ENCODE data around the gene LEF1. TPM values are rescaled to one million over a fixed set of nuclear protein-coding genes. Genes with fewer than 3 reads are reported as not detected.

LEF1 gene
- total RNA-seq, 1 donor from 2014 or later = 1.7 TPM

- no peak overlapping the region for H3K4me3 Mint-ChIP-seq (ENCODE audit: unreplicated experiment)
- no peak for DNase-seq (ENCODE audit: extremely low spot score, unreplicated experiment)
- no peaks in the 10 kb centered on the region for H3K9me3 Mint-ChIP-seq (ENCODE audit: unreplicated experiment)
- H3K27ac Mint-ChIP-seq (ENCODE audit: unreplicated experiment) = no peak overlapping the region
- TF ChIP-seq, protein P1, sequence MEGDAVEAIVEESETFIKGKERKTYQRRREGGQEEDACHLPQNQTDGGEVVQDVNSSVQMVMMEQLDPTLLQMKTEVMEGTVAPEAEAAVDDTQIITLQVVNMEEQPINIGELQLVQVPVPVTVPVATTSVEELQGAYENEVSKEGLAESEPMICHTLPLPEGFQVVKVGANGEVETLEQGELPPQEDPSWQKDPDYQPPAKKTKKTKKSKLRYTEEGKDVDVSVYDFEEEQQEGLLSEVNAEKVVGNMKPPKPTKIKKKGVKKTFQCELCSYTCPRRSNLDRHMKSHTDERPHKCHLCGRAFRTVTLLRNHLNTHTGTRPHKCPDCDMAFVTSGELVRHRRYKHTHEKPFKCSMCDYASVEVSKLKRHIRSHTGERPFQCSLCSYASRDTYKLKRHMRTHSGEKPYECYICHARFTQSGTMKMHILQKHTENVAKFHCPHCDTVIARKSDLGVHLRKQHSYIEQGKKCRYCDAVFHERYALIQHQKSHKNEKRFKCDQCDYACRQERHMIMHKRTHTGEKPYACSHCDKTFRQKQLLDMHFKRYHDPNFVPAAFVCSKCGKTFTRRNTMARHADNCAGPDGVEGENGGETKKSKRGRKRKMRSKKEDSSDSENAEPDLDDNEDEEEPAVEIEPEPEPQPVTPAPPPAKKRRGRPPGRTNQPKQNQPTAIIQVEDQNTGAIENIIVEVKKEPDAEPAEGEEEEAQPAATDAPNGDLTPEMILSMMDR (IDR thresholded peaks at IDR 0.05) = no peak
- H3K27me3 Mint-ChIP-seq (ENCODE audit: unreplicated experiment) = no peaks in the 10 kb centered on the region
- no peaks in the 10 kb centered on the region for H3K36me3 Mint-ChIP-seq (ENCODE audit: unreplicated experiment)
- H3K4me1 Mint-ChIP-seq (ENCODE audit: unreplicated experiment) = peaks cover 13% of the 10 kb centered on the region
Measured at GRCh38 chr4:108116423-108117168, 52.1 kb downstream of the LEF1 start.

DNA sequence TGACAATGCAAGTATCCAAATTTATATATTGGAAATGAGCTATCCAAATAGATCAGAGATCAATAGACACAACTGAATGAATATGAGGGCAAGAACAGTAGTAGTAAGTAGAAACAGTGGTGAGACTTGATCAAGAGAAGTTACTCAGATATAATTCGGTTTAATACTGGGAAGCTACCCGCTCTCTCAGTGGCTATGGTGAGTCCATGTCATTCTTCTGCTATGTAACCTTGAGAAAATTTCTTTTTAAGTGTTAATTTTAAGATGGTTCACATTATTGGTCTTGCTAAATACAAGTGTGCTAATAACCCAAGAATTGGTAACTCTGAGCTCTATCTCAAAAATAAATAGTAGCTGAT is 53.6 kb downstream of the LEF1 start:
- Mint-ChIP-seq H3K27me3 (ENCODE audit: unreplicated experiment) (no peaks in the 10 kb centered on the region), H3K27ac (ENCODE audit: unreplicated experiment) (no peak overlapping the region), H3K36me3 (ENCODE audit: unreplicated experiment) (no peaks in the 10 kb centered on the region), H3K4me1 (ENCODE audit: unreplicated experiment) (peaks cover 13% of the 10 kb centered on the region), H3K9me3 (ENCODE audit: unreplicated experiment) (no peaks in the 10 kb centered on the region), H3K4me3 (ENCODE audit: unreplicated experiment) (no peak overlapping the region)
- no peak for DNase-seq (ENCODE audit: extremely low spot score, unreplicated experiment)
- TF ChIP-seq, protein P1 (IDR thresholded peaks at IDR 0.05) = no peak

- no peaks in the 10 kb centered on the region for H3K36me3 Mint-ChIP-seq (ENCODE audit: unreplicated experiment)
- H3K27me3 Mint-ChIP-seq (ENCODE audit: unreplicated experiment) = no peaks in the 10 kb centered on the region
- TF ChIP-seq, protein P1 (IDR thresholded peaks at IDR 0.05) = no peak
- no peak overlapping the region for H3K27ac Mint-ChIP-seq (ENCODE audit: unreplicated experiment)
- no peak for DNase-seq (ENCODE audit: extremely low spot score, unreplicated experiment)
- H3K4me1 Mint-ChIP-seq (ENCODE audit: unreplicated experiment) = peaks cover 16% of the 10 kb centered on the region
- no peaks in the 10 kb centered on the region for H3K9me3 Mint-ChIP-seq (ENCODE audit: unreplicated experiment)
- no peak overlapping the region for H3K4me3 Mint-ChIP-seq (ENCODE audit: unreplicated experiment)
Measured at GRCh38 chr4:108114503-108114902, 54.2 kb downstream of the LEF1 start.

DNA sequence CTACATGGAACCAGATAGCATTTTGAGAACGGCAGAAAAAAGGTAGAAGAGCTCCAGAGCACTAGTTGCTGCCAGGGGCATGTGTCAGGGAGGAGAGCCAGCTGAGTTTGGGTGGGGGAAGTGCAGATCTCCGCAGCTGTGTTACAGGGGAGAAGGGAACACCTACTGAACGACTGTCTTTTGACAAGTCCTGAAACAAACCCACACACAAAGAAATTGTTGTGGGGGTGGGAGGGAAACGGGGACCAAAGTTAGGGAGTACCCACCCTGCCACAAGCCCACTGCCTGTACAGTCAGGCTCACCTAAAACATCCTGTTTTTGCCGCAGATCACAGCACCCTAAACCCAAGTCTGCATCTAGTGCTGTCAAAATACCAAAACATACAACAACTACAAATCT is 55.5 kb downstream of the LEF1 start:
- TF ChIP-seq, protein P1 (IDR thresholded peaks at IDR 0.05) = no peak
- no peak overlapping the region for H3K27ac Mint-ChIP-seq (ENCODE audit: unreplicated experiment)
- no peaks in the 10 kb centered on the region for H3K36me3 Mint-ChIP-seq (ENCODE audit: unreplicated experiment)
- H3K4me1 Mint-ChIP-seq (ENCODE audit: unreplicated experiment) = peaks cover 16% of the 10 kb centered on the region
- no peak for DNase-seq (ENCODE audit: extremely low spot score, unreplicated experiment)
- no peaks in the 10 kb centered on the region for H3K9me3 Mint-ChIP-seq (ENCODE audit: unreplicated experiment)
- no peak overlapping the region for H3K4me3 Mint-ChIP-seq (ENCODE audit: unreplicated experiment)
- peaks cover 7% of the 10 kb centered on the region for H3K27me3 Mint-ChIP-seq (ENCODE audit: unreplicated experiment)

DNA sequence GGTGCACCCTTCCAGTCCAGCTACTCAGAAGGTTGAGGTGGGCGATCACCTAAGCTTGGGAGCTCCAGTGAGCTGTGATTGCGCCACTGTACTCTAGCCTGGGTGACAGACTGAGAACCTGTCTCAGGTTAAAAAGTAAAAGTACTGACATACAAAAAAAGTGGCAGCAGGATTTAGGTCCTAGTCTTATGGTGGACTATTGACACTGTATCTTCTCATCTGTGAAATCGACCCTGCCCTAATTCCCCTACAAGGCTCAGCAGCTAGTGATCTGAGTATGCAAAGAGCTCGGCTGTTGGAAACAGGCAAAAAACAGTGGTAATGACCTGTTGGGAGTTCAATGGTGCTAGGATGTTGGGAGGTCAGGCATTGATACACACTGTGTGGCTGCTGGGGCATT is 57.0 kb downstream of the LEF1 start:
- Mint-ChIP-seq H3K27ac (ENCODE audit: unreplicated experiment) (no peak overlapping the region), H3K4me1 (ENCODE audit: unreplicated experiment) (peaks cover 11% of the 10 kb centered on the region), H3K27me3 (ENCODE audit: unreplicated experiment) (peaks cover 11% of the 10 kb centered on the region), H3K9me3 (ENCODE audit: unreplicated experiment) (no peaks in the 10 kb centered on the region), H3K4me3 (ENCODE audit: unreplicated experiment) (no peak overlapping the region), H3K36me3 (ENCODE audit: unreplicated experiment) (no peaks in the 10 kb centered on the region)
- TF ChIP-seq, protein P1 (IDR thresholded peaks at IDR 0.05) = no peak
- DNase-seq (ENCODE audit: extremely low spot score, unreplicated experiment) = no peak
